MM.1S (cell line): ENCODE data around the gene VAV2.

Experiments used
- DNase-seq: peaks from one replicate; pipeline ENCODE4 v3.0.0-alpha.2; 2015
- H2AFZ ChIP-seq: fragments of 300-600 bp; sonication (generic); 2 replicates; pipeline ENCODE4 v1.6.0; 2016; ENCODE audit warnings: antibody characterized with exemption, low read length
- H3F3A ChIP-seq: fragments of 300-600 bp; sonication (generic); 2 replicates; pipeline ENCODE4 v1.6.1; 2016; ENCODE audit warnings: mild to moderate bottlenecking, antibody characterized with exemption, low read length, moderate library complexity, mixed read lengths; ENCODE audit not compliant: insufficient read depth
- H3K27ac ChIP-seq: fragments of 300-600 bp; sonication (generic); 2 replicates; pipeline ENCODE4 v1.5.1; 2016; ENCODE audit warnings: mild to moderate bottlenecking, low read length
- H3K27me3 ChIP-seq: fragments of 300-600 bp; sonication (generic); replicated peaks from 2 replicates; pipeline ENCODE4 v1.6.0; 2016; ENCODE audit warnings: low read length; ENCODE audit not compliant: insufficient read depth
- H3K36me3 ChIP-seq: fragments of 300-600 bp; sonication (generic); replicated peaks from 2 replicates; pipeline ENCODE4 v1.6.1; 2016; ENCODE audit warnings: mild to moderate bottlenecking, low read length, mixed read lengths; ENCODE audit not compliant: insufficient read depth
- H3K4me1 ChIP-seq: fragments of 300-600 bp; sonication (generic); 2 replicates; pipeline ENCODE4 v1.6.1; 2016; ENCODE audit warnings: low read length, mixed read lengths
- H3K4me2 ChIP-seq: fragments of 300-600 bp; sonication (generic); 2 replicates; pipeline ENCODE4 v1.6.0; 2016; ENCODE audit warnings: low read depth, low read length
- H3K4me3 ChIP-seq: fragments of 300-600 bp; sonication (generic); 2 replicates; pipeline ENCODE4 v1.5.1; 2016; ENCODE audit warnings: low read length, mixed read lengths
- H3K79me2 ChIP-seq: fragments of 300-600 bp; sonication (generic); 2 replicates; pipeline ENCODE4 v1.6.1; 2016; ENCODE audit warnings: mixed run types, low read length, mixed read lengths
- H3K9ac ChIP-seq: fragments of 300-600 bp; sonication (generic); 2 replicates; pipeline ENCODE4 v1.6.1; 2016; ENCODE audit warnings: low read length, mixed read lengths
- H3K9me2 ChIP-seq: fragments of 300-600 bp; sonication (generic); replicated peaks from 2 replicates; pipeline ENCODE4 v1.6.1; 2016; ENCODE audit warnings: mild to moderate bottlenecking, low read length, mixed read lengths; ENCODE audit not compliant: insufficient read depth
- H3K9me3 ChIP-seq: fragments of 300-600 bp; sonication (generic); replicated peaks from 2 replicates; pipeline ENCODE4 v1.6.1; 2016; ENCODE audit warnings: mild to moderate bottlenecking, low read length, mixed read lengths; ENCODE audit not compliant: insufficient read depth
- H4K20me1 ChIP-seq: fragments of 300-600 bp; sonication (generic); 2 replicates; pipeline ENCODE4 v1.6.1; 2016; ENCODE audit warnings: mild to moderate bottlenecking, low read length, moderate library complexity, mixed read lengths; ENCODE audit not compliant: insufficient read depth
- EZH2 ChIP-seq: fragments of 300-600 bp; sonication (generic); optimal IDR thresholded peaks from 2 replicates; pipeline ENCODE3; 2017; ENCODE audit warnings: low read depth, mild to moderate bottlenecking, antibody characterized with exemption, low read length, mixed read lengths
- EZH2phosphoT487 ChIP-seq: fragments of 300-600 bp; sonication (generic); IDR thresholded peaks from 2 replicates; pipeline ENCODE4 v1.6.1; 2018; ENCODE audit warnings: antibody characterized with exemption, low read length
- TF ChIP-seq, protein P1 (sequence below): fragments of 300-600 bp; sonication (generic); IDR thresholded peaks from 2 replicates; pipeline ENCODE4 v1.5.1; 2016; ENCODE audit warnings: antibody characterized with exemption, low read length, mixed read lengths

The VAV2 gene, protein sequence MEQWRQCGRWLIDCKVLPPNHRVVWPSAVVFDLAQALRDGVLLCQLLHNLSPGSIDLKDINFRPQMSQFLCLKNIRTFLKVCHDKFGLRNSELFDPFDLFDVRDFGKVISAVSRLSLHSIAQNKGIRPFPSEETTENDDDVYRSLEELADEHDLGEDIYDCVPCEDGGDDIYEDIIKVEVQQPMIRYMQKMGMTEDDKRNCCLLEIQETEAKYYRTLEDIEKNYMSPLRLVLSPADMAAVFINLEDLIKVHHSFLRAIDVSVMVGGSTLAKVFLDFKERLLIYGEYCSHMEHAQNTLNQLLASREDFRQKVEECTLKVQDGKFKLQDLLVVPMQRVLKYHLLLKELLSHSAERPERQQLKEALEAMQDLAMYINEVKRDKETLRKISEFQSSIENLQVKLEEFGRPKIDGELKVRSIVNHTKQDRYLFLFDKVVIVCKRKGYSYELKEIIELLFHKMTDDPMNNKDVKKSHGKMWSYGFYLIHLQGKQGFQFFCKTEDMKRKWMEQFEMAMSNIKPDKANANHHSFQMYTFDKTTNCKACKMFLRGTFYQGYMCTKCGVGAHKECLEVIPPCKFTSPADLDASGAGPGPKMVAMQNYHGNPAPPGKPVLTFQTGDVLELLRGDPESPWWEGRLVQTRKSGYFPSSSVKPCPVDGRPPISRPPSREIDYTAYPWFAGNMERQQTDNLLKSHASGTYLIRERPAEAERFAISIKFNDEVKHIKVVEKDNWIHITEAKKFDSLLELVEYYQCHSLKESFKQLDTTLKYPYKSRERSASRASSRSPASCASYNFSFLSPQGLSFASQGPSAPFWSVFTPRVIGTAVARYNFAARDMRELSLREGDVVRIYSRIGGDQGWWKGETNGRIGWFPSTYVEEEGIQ

DNA sequence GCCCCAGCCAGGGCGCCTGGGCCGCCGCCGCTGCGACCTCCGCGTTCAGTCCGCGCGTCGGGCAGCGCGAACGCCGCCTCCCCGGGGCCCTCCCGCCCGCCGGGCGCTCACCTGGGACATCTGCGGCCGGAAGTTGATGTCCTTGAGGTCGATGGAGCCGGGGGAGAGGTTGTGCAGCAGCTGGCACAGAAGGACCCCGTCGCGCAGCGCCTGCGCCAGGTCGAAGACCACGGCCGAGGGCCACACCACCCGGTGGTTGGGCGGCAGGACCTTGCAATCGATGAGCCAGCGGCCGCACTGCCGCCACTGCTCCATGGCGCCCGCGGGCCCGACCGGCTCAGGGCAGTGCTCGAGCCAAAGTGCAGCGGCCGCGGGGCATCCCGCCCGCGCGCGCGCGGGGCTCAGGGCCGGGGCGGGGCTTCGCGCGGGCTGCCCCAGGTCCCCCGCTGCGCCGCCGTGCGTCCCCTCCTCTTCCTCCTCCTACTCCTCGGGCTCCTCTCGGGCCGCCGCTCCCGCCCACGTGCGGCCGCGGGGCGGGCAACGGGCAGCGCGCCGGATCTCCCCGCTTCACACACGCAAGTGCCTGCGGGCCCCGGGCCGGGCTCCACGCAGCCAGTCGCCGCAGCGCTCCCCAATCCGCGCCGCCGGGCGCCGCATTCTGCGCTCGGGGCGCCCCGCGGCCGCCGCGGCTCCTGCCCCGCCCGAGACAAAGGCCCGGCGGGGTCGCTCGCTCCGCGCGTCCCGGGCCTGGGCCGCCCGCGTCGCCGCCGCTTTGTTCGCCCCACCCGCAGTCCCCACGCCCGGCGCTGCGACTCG is at the start of gene VAV2:
TSS of gene VAV2 (minus strand) at position 361 of the 816 bp plus-strand sequence. CDS start at position 315, 46 bp downstream.
- DNase-seq: peak; percentile 37
- H4K20me1 ChIP-seq: no peaks in the 10 kb centered on the region

DNA sequence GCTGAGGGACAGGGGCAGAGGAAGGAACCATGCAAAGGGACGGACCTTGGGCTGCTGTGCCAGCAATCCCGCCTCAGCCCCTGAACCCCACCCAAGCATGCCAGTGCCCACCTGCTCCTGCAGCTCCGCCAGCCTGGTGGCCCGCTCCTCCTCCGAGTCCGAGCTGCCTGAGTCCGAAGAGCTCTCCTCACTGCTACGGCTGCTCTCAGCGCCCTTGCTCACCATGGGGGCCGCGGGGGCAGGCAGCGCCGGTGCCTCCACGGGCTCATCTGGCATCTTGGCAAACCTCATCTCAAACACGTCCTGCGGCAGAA is 49.5 kb upstream of the VAV2 start:
- no peak overlapping the region for H3K4me3 ChIP-seq
- no peak overlapping the region for H3K9ac ChIP-seq
- H3K9me2 ChIP-seq: no peaks in the 10 kb centered on the region
- DNase-seq: no peak
- no peak overlapping the region for H2AFZ ChIP-seq
- no peaks in the 10 kb centered on the region for H3F3A ChIP-seq
- H3K4me2 ChIP-seq: no peak overlapping the region
- no peaks in the 10 kb centered on the region for H3K79me2 ChIP-seq
- H3K4me1 ChIP-seq: no peaks in the 10 kb centered on the region
- TF ChIP-seq EZH2: no peak
- H3K27ac ChIP-seq: no peak overlapping the region
- no peaks in the 10 kb centered on the region for H4K20me1 ChIP-seq
- no peaks in the 10 kb centered on the region for H3K27me3 ChIP-seq
- no peaks in the 10 kb centered on the region for H3K36me3 ChIP-seq
- H3K9me3 ChIP-seq: no peaks in the 10 kb centered on the region

More for the DNA sequence above, at the start of gene VAV2:
- H3K27ac ChIP-seq: no peak within 1 kb of the TSS
- H3K9ac ChIP-seq: peak within 1 kb of the TSS; percentile 33; the same call in 1 of the 2 replicates
- TF ChIP-seq EZH2: no peak
- no peaks in the 10 kb centered on the region for H3K79me2 ChIP-seq
- peak within 1 kb of the TSS; percentile 68 for H2AFZ ChIP-seq
- H3K4me1 ChIP-seq: peaks cover 3% of the 10 kb centered on the region; the same call in 1 of the 2 replicates
- peaks cover 40% of the 10 kb centered on the region for H3K27me3 ChIP-seq
- peak within 1 kb of the TSS; percentile 85 for H3K4me2 ChIP-seq
- H3K4me3 ChIP-seq: peak within 1 kb of the TSS; percentile 72
- no peaks in the 10 kb centered on the region for H3K9me3 ChIP-seq
- H3K9me2 ChIP-seq: no peaks in the 10 kb centered on the region
- H3K36me3 ChIP-seq: no peaks in the 10 kb centered on the region
- H3F3A ChIP-seq: no peaks in the 10 kb centered on the region

- Histone ChIP-seq H3K27me3 (no peaks in the 10 kb centered on the region), H3K9me3 (no peaks in the 10 kb centered on the region), H3K27ac (no peak overlapping the region), H4K20me1 (no peaks in the 10 kb centered on the region), H3K36me3 (no peaks in the 10 kb centered on the region), H3K4me3 (no peak overlapping the region), H3F3A (no peaks in the 10 kb centered on the region), H3K9ac (no peak overlapping the region), H3K4me2 (no peak overlapping the region), H3K79me2 (no peaks in the 10 kb centered on the region), H3K4me1 (no peaks in the 10 kb centered on the region), H3K9me2 (no peaks in the 10 kb centered on the region), H2AFZ (no peak overlapping the region)
- TF ChIP-seq EZH2phosphoT487 (no peak), EZH2 (no peak)
- TF ChIP-seq, protein P1, sequence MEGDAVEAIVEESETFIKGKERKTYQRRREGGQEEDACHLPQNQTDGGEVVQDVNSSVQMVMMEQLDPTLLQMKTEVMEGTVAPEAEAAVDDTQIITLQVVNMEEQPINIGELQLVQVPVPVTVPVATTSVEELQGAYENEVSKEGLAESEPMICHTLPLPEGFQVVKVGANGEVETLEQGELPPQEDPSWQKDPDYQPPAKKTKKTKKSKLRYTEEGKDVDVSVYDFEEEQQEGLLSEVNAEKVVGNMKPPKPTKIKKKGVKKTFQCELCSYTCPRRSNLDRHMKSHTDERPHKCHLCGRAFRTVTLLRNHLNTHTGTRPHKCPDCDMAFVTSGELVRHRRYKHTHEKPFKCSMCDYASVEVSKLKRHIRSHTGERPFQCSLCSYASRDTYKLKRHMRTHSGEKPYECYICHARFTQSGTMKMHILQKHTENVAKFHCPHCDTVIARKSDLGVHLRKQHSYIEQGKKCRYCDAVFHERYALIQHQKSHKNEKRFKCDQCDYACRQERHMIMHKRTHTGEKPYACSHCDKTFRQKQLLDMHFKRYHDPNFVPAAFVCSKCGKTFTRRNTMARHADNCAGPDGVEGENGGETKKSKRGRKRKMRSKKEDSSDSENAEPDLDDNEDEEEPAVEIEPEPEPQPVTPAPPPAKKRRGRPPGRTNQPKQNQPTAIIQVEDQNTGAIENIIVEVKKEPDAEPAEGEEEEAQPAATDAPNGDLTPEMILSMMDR: no peak
- no peak for DNase-seq
Measured at GRCh38 chr9:134040781-134041648, 48.9 kb upstream of the VAV2 start.
